ENCODE data around the gene PADI3.

The PADI3 gene

DNA sequence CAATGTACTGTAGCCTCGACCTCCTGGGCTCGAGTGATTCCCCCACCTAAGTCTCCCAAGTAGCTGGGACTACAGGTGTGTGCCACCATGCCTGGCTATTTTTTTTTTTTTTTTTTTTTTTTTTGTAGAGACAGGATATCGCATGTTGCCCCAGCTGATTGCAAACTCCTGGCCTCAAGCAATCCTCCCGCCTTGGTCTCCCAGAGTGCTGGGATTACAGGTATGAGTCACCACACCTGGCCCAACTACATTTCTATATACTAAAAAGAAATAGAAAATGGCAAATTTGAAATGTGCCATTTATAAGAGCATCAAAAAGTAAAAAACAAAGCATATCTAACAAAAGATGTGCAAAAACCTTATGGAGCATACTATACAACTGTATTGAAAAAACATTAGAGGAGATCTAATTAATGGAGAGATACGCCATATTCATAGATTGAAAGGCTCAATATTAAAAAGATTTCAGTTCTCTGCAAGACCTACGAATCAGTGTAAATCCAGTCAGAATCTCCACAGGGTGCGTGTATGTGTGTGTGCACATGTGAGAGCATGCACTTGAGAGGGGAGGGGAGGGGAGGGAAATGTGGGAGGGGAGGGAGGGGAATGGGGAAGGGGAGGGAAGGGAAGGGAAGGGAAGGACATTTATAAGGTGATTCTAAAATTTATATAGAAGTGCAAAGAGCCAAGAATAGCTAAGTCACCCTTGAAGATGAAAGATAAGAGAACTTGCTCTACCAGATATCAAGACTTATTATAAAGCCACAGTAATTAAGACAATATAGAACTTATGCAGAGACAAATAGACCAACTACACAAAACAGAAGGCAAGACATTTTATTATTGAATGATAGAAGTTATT, 43.6 kb downstream of the PADI3 start:
- ChIA-PET CTCF (no interaction called here), POLR2A (no interaction called here)
- no peak for DNase-seq (ENCODE audit: extremely low spot score)
- TF ChIP-seq ZNF384 (IDR thresholded peaks at IDR 0.05), result no peak
- TF ChIP-seq TARDBP (IDR thresholded peaks at IDR 0.05), result no peak
- TF ChIP-seq FOXM1 (IDR thresholded peaks at IDR 0.05; ENCODE audit: borderline replicate concordance), result no peak

GRCh38 chr1:17293681-17294425, 45.0 kb downstream of the PADI3 start:
- ChIA-PET POLR2A (interaction anchor here (0.8 kb wide), 1 partner anchor 11 kb away, joined by 3 read pairs; no protein-coding TSS in a partner anchor), CTCF (no interaction called here)

DNA sequence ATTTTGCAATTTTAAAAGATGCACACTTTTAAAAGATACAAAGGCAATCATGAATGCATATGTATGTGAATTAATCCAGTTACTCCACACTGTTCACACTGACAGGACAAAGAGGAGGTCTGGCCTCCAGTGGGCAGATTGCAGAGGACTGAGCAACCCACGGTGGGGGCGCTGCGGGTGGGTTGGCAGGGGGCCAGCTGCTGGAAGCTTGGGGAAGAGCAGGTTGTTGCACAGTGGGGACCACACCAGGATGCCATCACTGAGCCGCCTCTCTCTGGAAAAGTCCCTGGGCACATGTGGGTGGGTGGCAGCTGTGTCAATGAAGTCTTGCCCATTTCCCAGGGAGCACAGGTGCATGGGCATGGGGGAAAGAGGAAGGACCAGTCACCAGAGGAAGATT, 46.4 kb downstream of the PADI3 start:
- CTCF ChIA-PET, result no interaction called here
- DNase-seq (ENCODE audit: extremely low spot score), result no peak
- TF ChIP-seq L3MBTL2 (conservative IDR thresholded peaks at IDR 0.05), result no peak
- TF ChIP-seq SP1 (IDR thresholded peaks at IDR 0.05), result no peak
- no peak for TF ChIP-seq FOXK2 (IDR thresholded peaks at IDR 0.05)
- TF ChIP-seq TARDBP (IDR thresholded peaks at IDR 0.05), result no peak
- TF ChIP-seq SUZ12 (IDR thresholded peaks at IDR 0.05), result no peak
- no peak for TF ChIP-seq CTBP1 (IDR thresholded peaks at IDR 0.05; ENCODE audit: borderline replicate concordance)
- TF ChIP-seq ZNF384 (IDR thresholded peaks at IDR 0.05), result no peak
- no peak for TF ChIP-seq BHLHE40 (IDR thresholded peaks at IDR 0.05; ENCODE audit: borderline replicate concordance)
- no peak for TF ChIP-seq LEF1 (IDR thresholded peaks at IDR 0.05; ENCODE audit: borderline replicate concordance)
- TF ChIP-seq HDGF (IDR thresholded peaks at IDR 0.05; ENCODE audit: borderline replicate concordance), result no peak
- TF ChIP-seq, protein P1, sequence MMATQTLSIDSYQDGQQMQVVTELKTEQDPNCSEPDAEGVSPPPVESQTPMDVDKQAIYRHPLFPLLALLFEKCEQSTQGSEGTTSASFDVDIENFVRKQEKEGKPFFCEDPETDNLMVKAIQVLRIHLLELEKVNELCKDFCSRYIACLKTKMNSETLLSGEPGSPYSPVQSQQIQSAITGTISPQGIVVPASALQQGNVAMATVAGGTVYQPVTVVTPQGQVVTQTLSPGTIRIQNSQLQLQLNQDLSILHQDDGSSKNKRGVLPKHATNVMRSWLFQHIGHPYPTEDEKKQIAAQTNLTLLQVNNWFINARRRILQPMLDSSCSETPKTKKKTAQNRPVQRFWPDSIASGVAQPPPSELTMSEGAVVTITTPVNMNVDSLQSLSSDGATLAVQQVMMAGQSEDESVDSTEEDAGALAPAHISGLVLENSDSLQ (IDR thresholded peaks at IDR 0.05), result no peak
- POLR2A ChIA-PET, result no interaction called here

More at GRCh38 chr1:17293681-17294425, 45.0 kb downstream of the PADI3 start:
- no peak for DNase-seq (ENCODE audit: extremely low spot score)
- TF ChIP-seq SUZ12 (IDR thresholded peaks at IDR 0.05), result no peak
- TF ChIP-seq ARNT (IDR thresholded peaks at IDR 0.05), result no peak
- TF ChIP-seq L3MBTL2 (conservative IDR thresholded peaks at IDR 0.05), result no peak
- TF ChIP-seq NFRKB (IDR thresholded peaks at IDR 0.05), result no peak
- TF ChIP-seq FOXM1 (IDR thresholded peaks at IDR 0.05; ENCODE audit: borderline replicate concordance), result no peak
- TF ChIP-seq TARDBP (IDR thresholded peaks at IDR 0.05), result no peak
- TF ChIP-seq, protein P1 (IDR thresholded peaks at IDR 0.05), result no peak

GRCh38 chr1:17296086-17296485, 47.2 kb downstream of the PADI3 start:
- TF ChIP-seq SP1 (IDR thresholded peaks at IDR 0.05), result no peak
- POLR2A ChIA-PET, result no interaction called here
- no peak for DNase-seq (ENCODE audit: extremely low spot score)
- CTCF ChIA-PET, result no interaction called here

DNA sequence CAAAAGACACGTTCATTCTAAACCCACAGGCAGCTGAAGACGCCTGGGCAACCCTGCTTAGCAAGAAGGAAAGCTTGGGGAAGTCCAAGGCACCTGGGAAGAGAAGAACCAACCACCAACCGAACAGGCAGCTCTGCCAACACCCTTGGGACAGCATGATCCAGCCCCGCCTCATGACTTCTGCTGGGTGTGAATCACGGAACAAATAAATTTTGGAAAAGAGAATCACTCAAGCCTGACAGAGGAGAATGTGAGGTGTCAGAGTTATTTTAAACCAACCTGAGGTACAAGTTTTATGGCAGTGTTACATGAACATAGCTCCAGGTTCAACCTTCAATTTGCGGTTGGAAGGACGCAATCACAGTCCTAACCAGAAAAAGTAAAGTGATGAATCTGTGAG, 49.1 kb downstream of the PADI3 start:
- CTCF ChIA-PET, result no interaction called here
- POLR2A ChIA-PET, result interaction anchor here (0.6 kb wide), 1 partner anchor 181 kb away, joined by 4 read pairs; no protein-coding TSS in a partner anchor
- DNase-seq (ENCODE audit: extremely low spot score), result no peak
- TF ChIP-seq, protein P1 (IDR thresholded peaks at IDR 0.05), result no peak
- TF ChIP-seq FOXM1 (IDR thresholded peaks at IDR 0.05; ENCODE audit: borderline replicate concordance) (no peak), TARDBP (IDR thresholded peaks at IDR 0.05) (no peak), L3MBTL2 (conservative IDR thresholded peaks at IDR 0.05) (no peak), HDGF (IDR thresholded peaks at IDR 0.05; ENCODE audit: borderline replicate concordance) (no peak), SUZ12 (IDR thresholded peaks at IDR 0.05) (no peak), CTBP1 (IDR thresholded peaks at IDR 0.05; ENCODE audit: borderline replicate concordance) (no peak)

GRCh38 chr1:17301767-17302166, 52.9 kb downstream of the PADI3 start:
- no peak for TF ChIP-seq SUZ12 (IDR thresholded peaks at IDR 0.05)
- TF ChIP-seq LEF1 (IDR thresholded peaks at IDR 0.05; ENCODE audit: borderline replicate concordance), result no peak
- no peak for TF ChIP-seq TARDBP (IDR thresholded peaks at IDR 0.05)
- no peak for TF ChIP-seq SP1 (IDR thresholded peaks at IDR 0.05)
- no peak for TF ChIP-seq HDGF (IDR thresholded peaks at IDR 0.05; ENCODE audit: borderline replicate concordance)
- no peak for TF ChIP-seq FOXA1 (IDR thresholded peaks at IDR 0.05)
- no peak for TF ChIP-seq ARNT (IDR thresholded peaks at IDR 0.05)
- no peak for TF ChIP-seq CTBP1 (IDR thresholded peaks at IDR 0.05; ENCODE audit: borderline replicate concordance)
- CTCF ChIA-PET, result no interaction called here
- no peak for DNase-seq (ENCODE audit: extremely low spot score)
- POLR2A ChIA-PET, result no interaction called here

Data from HEK293T (cell line).